Iris pigment epithelial cell (primary cell): ENCODE data around the gene ARID5B.
A peak's percentile ranks its signal among the peaks of the same experiment; 100 is the strongest.

ENCODE experiments used
- DNase-seq: peaks from one replicate; pipeline ENCODE4 v3.0.0-alpha.2; 2011; ENCODE audit warnings: low read depth

Gene ARID5B

GRCh38 chr10:62050893-62051433, 149.5 kb downstream of the ARID5B start:
- peak; percentile 95 for DNase-seq

- DNase-seq = no peak
Measured at GRCh38 chr10:62052276-62052675, 150.8 kb downstream of the ARID5B start.

GRCh38 chr10:62053860-62054259, 152.4 kb downstream of the ARID5B start:
- no peak for DNase-seq

- no peak for DNase-seq
Measured at GRCh38 chr10:62054408-62054807, 152.9 kb downstream of the ARID5B start.

- DNase-seq = no peak
Measured at GRCh38 chr10:62054830-62055229, 153.3 kb downstream of the ARID5B start.

- no peak for DNase-seq
Measured at GRCh38 chr10:62056219-62056618, 154.7 kb downstream of the ARID5B start.

GRCh38 chr10:62056698-62057097, 155.2 kb downstream of the ARID5B start:
- no peak for DNase-seq

GRCh38 chr10:62057359-62057758, 155.9 kb downstream of the ARID5B start:
- no peak for DNase-seq

GRCh38 chr10:62057850-62058249, 156.4 kb downstream of the ARID5B start:
- DNase-seq = no peak

GRCh38 chr10:62058476-62058875, 157.0 kb downstream of the ARID5B start:
- DNase-seq = no peak

- no peak for DNase-seq
Measured at GRCh38 chr10:62058896-62059216, 157.4 kb downstream of the ARID5B start.

GRCh38 chr10:62059217-62059920, 157.9 kb downstream of the ARID5B start:
- DNase-seq = no peak

GRCh38 chr10:62062028-62062427, 160.5 kb downstream of the ARID5B start:
- DNase-seq = no peak

GRCh38 chr10:62062752-62063512, 161.4 kb downstream of the ARID5B start:
- no peak for DNase-seq

GRCh38 chr10:62063795-62064472, 162.4 kb downstream of the ARID5B start:
- peak; percentile 82 for DNase-seq

- DNase-seq = no peak
Measured at GRCh38 chr10:62067560-62067959, 166.1 kb downstream of the ARID5B start.

- no peak for DNase-seq
Measured at GRCh38 chr10:62068464-62068863, 167.0 kb downstream of the ARID5B start.

GRCh38 chr10:62069452-62070178, 168.1 kb downstream of the ARID5B start:
- DNase-seq = no peak

GRCh38 chr10:62071846-62072281, 170.4 kb downstream of the ARID5B start:
- DNase-seq = no peak

GRCh38 chr10:62072901-62073300, 171.4 kb downstream of the ARID5B start:
- no peak for DNase-seq

GRCh38 chr10:62073429-62073828, 171.9 kb downstream of the ARID5B start:
- no peak for DNase-seq

- DNase-seq = no peak
Measured at GRCh38 chr10:62075414-62075813, 173.9 kb downstream of the ARID5B start.
